ENCODE measurements around the gene INPP5J.

- TF ChIP-seq POLR2A (IDR thresholded peaks at IDR 0.05; ENCODE audit: extremely low read depth, insufficient read length) (no peak), CTCF (IDR thresholded peaks at IDR 0.05; ENCODE audit: low read depth, low read length) (no peak)
Observed at GRCh38 chr22:31126128-31126868, 3.5 kb downstream of the INPP5J start.
